Liver (tissue), 9 donors: Measurements from ENCODE around the gene SPECC1L. TPM values are rescaled to one million over a fixed set of nuclear protein-coding genes. Genes with fewer than 3 reads are reported as not detected.

ENCODE experiments used
- DNase-seq: peaks from one replicate; pipeline ENCODE4 v3.0.0-alpha.2; 2017; ENCODE audit warnings: low spot score
- H3K27ac ChIP-seq, 2 donors: one replicate each; pipeline ENCODE4 v1.7.0; 2013; ENCODE audit warnings: inconsistent platforms in 2 of 2, low read length in 2 of 2, control low read depth in 1 of 2, low read depth in 1 of 2, mild to moderate bottlenecking in 1 of 2
- H3K27me3 ChIP-seq, 4 donors: one replicate each; pipeline versions ENCODE4 v1.6.1 to v1.7.0; 2013; ENCODE audit warnings: low read length in 3 of 4, inconsistent platforms in 1 of 4, mild to moderate bottlenecking in 1 of 4, moderate library complexity in 1 of 4; ENCODE audit not compliant: control insufficient read depth in 4 of 4, insufficient read depth in 4 of 4
- H3K36me3 ChIP-seq, 4 donors: one replicate each; pipeline versions ENCODE4 v1.6.1 to v1.7.0; 2013; ENCODE audit warnings: low read length in 3 of 4, mild to moderate bottlenecking in 3 of 4, low read depth in 1 of 4, moderate library complexity in 1 of 4; ENCODE audit not compliant: control insufficient read depth in 4 of 4, insufficient read depth in 3 of 4
- H3K4me1 ChIP-seq, 4 donors: one replicate each; pipeline versions ENCODE4 v1.6.1 to v1.7.0; 2013; ENCODE audit warnings: low read length in 3 of 4, mild to moderate bottlenecking in 3 of 4, moderate library complexity in 1 of 4; ENCODE audit not compliant: control insufficient read depth in 4 of 4, insufficient read depth in 4 of 4
- H3K4me3 ChIP-seq, 3 donors: one replicate each; pipeline versions ENCODE4 v1.6.1 to v1.7.0; 2013; ENCODE audit warnings: low read length in 3 of 3, control low read depth in 1 of 3, low read depth in 1 of 3, mild to moderate bottlenecking in 1 of 3
- H3K9ac ChIP-seq, 2 donors: one replicate each; pipeline ENCODE4 v1.7.0; 2013; ENCODE audit warnings: low read length in 2 of 2, mild to moderate bottlenecking in 2 of 2, moderate library complexity in 2 of 2, control low read depth in 1 of 2, low read depth in 1 of 2
- H3K9me3 ChIP-seq, 4 donors: one replicate each; pipeline versions ENCODE4 v1.6.1 to v1.7.0; 2013; ENCODE audit warnings: low read length in 3 of 4; ENCODE audit not compliant: control insufficient read depth in 4 of 4
- ATF3 ChIP-seq: IDR thresholded peaks from 2 replicates; pipeline ENCODE4 v1.6.1; 2016; ENCODE audit warnings: antibody characterized with exemption
- CTCF ChIP-seq: fragments of 150-350 bp; IDR thresholded peaks from 2 replicates; pipeline ENCODE4 v1.5.1; 2017; ENCODE audit warnings: improper control_type of control experiment, low read depth, low read length; ENCODE audit not compliant: missing input control
- FOXA1 ChIP-seq: IDR thresholded peaks from 2 replicates; pipeline ENCODE4 v1.6.1; 2016; ENCODE audit warnings: antibody characterized with exemption
- FOXA2 ChIP-seq: IDR thresholded peaks from 2 replicates; pipeline ENCODE4 v1.6.1; 2016; ENCODE audit warnings: antibody characterized with exemption
- HNF4A ChIP-seq, 2 donors: conservative IDR thresholded peaks; 2 replicates each; pipeline ENCODE4 v1.6.1; 2016; ENCODE audit warnings: antibody characterized with exemption in 2 of 2, mild to moderate bottlenecking in 2 of 2
- HNF4G ChIP-seq: IDR thresholded peaks from 2 replicates; pipeline ENCODE4 v1.6.1; 2016; ENCODE audit warnings: antibody characterized with exemption
- JUND ChIP-seq, 2 donors: IDR thresholded peaks; 2 replicates each; pipeline ENCODE4 v1.6.1; 2016; ENCODE audit warnings: antibody characterized with exemption in 2 of 2
- NR2F2 ChIP-seq: IDR thresholded peaks from 2 replicates; pipeline ENCODE4 v1.6.1; 2016; ENCODE audit warnings: antibody characterized with exemption
- RAD21 ChIP-seq, 2 donors: IDR thresholded peaks; 2 replicates each; pipeline ENCODE4 v1.6.1; 2016; ENCODE audit warnings: antibody characterized with exemption in 2 of 2, mild to moderate bottlenecking in 2 of 2
- REST ChIP-seq: IDR thresholded peaks from 2 replicates; pipeline ENCODE4 v1.6.1; 2016; ENCODE audit warnings: antibody characterized with exemption, mild to moderate bottlenecking
- RXRA ChIP-seq, 2 donors: IDR thresholded peaks; 2 replicates each; pipeline ENCODE4 v1.6.1; 2017 to 2018; ENCODE audit warnings: antibody characterized with exemption in 2 of 2, mild to moderate bottlenecking in 1 of 2
- SP1 ChIP-seq: IDR thresholded peaks from 2 replicates; pipeline ENCODE4 v1.6.1; 2018; ENCODE audit warnings: antibody characterized with exemption, mild to moderate bottlenecking
- TAF1 ChIP-seq: conservative IDR thresholded peaks from 2 replicates; pipeline ENCODE4 v1.6.1; 2016; ENCODE audit warnings: antibody characterized with exemption, mild to moderate bottlenecking
- ZBTB33 ChIP-seq: IDR thresholded peaks from 2 replicates; pipeline ENCODE4 v1.6.1; 2016; ENCODE audit warnings: antibody characterized with exemption
- WGBS: extraction: QIAGEN DNeasy Blood & Tissue Kit; methylation state at CpG from one replicate; pipeline ENCODE4 v1.1.7; 2013; 5-methylcytosine and 5-hydroxymethylcytosine counted together
- polyA plus RNA-seq, 2 donors: library from polyadenylated mRNA; stranded (reverse) in 1 of 2; unstranded in 1 of 2; fragments of 200-250 nt in 1 of 2; fragments of >200 nt in 1 of 2; fragmentation: Nextera tagmentation in 1 of 2; extraction: Ambion mirVana in 1 of 2; gene quantifications; one replicate each; pipeline versions ENCODE4 v1.2.1 to v1.2.3, GENCODE V29; 2013 to 2015
- total RNA-seq, 2 donors: library from RNA; depleted of rRNA; stranded (reverse); fragments of >200 nt; gene quantifications; one replicate each; pipeline ENCODE4 v1.2.3, GENCODE V29; 2014
- donor health status: healthy.
- donor health status: healthy.
- donor health status: healthy.
- donor health status: healthy.
- donor health status: healthy.

The SPECC1L gene
- total and polyA plus RNA-seq, 4 donors = 5.4 to 22.3 (median 12.3) TPM

- WGBS = 73% methylated on average over 10 of the region's 10 CpGs
- no peak for DNase-seq
- no peaks in the 10 kb centered on the region for H3K27me3 ChIP-seq
- peaks cover 0 to 15% (median 3%) of the 10 kb centered on the region in 4 donors for H3K4me1 ChIP-seq
- H3K9me3 ChIP-seq = no peaks in the 10 kb centered on the region
- H3K36me3 ChIP-seq = peaks cover 0 to 12% (median 8%) of the 10 kb centered on the region in 4 donors
- no peak for TF ChIP-seq ZBTB33
- no peak for TF ChIP-seq RAD21 (IDR thresholded peaks at IDR 0.05)
- TF ChIP-seq JUND (IDR thresholded peaks at IDR 0.05) = no peak
- TF ChIP-seq SP1 = no peak
- no peak for TF ChIP-seq CTCF
- TF ChIP-seq FOXA1 = no peak
- no peak for TF ChIP-seq RXRA (IDR thresholded peaks at IDR 0.05)
- no peak for TF ChIP-seq TAF1
- no peak for TF ChIP-seq ATF3
- H3K27ac ChIP-seq = no peak overlapping the region
- no peak overlapping the region for H3K9ac ChIP-seq
- no peak overlapping the region for H3K4me3 ChIP-seq
Observed at GRCh38 chr22:24460418-24461089, 189.9 kb downstream of the SPECC1L start.

GRCh38 chr22:24463071-24463760 is 192.6 kb downstream of the SPECC1L start:
- WGBS = 79% methylated on average over 6 of the region's 6 CpGs
- H3K27me3 ChIP-seq = no peaks in the 10 kb centered on the region

GRCh38 chr22:24465566-24465965 is 194.9 kb downstream of the SPECC1L start:
- no peak for DNase-seq
- H3K36me3 ChIP-seq = peaks cover 2 to 17% (median 9%) of the 10 kb centered on the region in 4 donors
- no peak overlapping the region for H3K4me3 ChIP-seq
- WGBS = 79% methylated on average over 5 of the region's 5 CpGs
- peaks cover 0 to 9% (median 3%) of the 10 kb centered on the region in 4 donors for H3K4me1 ChIP-seq
- no peak overlapping the region for H3K9ac ChIP-seq
- no peaks in the 10 kb centered on the region for H3K27me3 ChIP-seq
- H3K9me3 ChIP-seq = no peaks in the 10 kb centered on the region
- H3K27ac ChIP-seq = peak overlapping the region in 1 of 2 donors; percentile 18
- TF ChIP-seq CTCF (no peak), NR2F2 (no peak), REST (no peak), RAD21 (IDR thresholded peaks at IDR 0.05) (no peak), HNF4G (no peak), ATF3 (no peak), HNF4A (conservative IDR thresholded peaks at IDR 0.05) (no peak)

More at GRCh38 chr22:24463071-24463760, 192.6 kb downstream of the SPECC1L start:
- no peak for TF ChIP-seq FOXA2
- TF ChIP-seq HNF4A (conservative IDR thresholded peaks at IDR 0.05) = peak; percentile 10 to 31
- peaks cover 0 to 11% (median 5%) of the 10 kb centered on the region in 4 donors for H3K4me1 ChIP-seq
- no peaks in the 10 kb centered on the region for H3K9me3 ChIP-seq
- peaks cover 2 to 20% (median 13%) of the 10 kb centered on the region in 4 donors for H3K36me3 ChIP-seq
- no peak overlapping the region for H3K4me3 ChIP-seq
- no peak for DNase-seq
- no peak overlapping the region for H3K9ac ChIP-seq
- H3K27ac ChIP-seq = no peak overlapping the region
